ENCODE data around the gene SUCNR1.

DNA sequence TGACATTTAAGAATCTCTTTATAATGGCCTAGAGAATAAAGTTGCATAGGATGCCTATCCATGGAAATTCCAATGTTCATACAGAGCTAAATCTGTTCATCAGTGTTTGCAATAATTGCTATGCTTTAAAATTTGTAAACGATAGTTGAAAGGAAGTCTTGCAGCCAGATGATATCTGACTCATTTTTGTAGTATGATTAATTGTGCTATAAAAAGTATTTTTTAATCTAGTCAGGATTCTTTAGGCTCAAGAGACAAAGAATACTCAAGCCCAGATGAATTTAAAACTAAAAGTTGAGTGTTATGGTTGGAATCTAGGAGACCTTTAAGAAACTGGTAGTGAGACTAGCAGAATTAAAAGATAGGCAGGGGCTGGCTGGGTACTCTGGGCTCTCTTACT, 50.5 kb downstream of the SUCNR1 start:
- TF ChIP-seq, protein P1, sequence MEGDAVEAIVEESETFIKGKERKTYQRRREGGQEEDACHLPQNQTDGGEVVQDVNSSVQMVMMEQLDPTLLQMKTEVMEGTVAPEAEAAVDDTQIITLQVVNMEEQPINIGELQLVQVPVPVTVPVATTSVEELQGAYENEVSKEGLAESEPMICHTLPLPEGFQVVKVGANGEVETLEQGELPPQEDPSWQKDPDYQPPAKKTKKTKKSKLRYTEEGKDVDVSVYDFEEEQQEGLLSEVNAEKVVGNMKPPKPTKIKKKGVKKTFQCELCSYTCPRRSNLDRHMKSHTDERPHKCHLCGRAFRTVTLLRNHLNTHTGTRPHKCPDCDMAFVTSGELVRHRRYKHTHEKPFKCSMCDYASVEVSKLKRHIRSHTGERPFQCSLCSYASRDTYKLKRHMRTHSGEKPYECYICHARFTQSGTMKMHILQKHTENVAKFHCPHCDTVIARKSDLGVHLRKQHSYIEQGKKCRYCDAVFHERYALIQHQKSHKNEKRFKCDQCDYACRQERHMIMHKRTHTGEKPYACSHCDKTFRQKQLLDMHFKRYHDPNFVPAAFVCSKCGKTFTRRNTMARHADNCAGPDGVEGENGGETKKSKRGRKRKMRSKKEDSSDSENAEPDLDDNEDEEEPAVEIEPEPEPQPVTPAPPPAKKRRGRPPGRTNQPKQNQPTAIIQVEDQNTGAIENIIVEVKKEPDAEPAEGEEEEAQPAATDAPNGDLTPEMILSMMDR (IDR thresholded peaks at IDR 0.05), result no peak
- TF ChIP-seq POLR2A (IDR thresholded peaks at IDR 0.05), result no peak
